GM21381 (cell line): Measurements from ENCODE around the gene CMTM3.
"Not testable (repeated sequence)": the region's sequence is repeated elsewhere in the genome, so short reads cannot be mapped to it uniquely, and the experiment has no call there.

Experiments used
- ATAC-seq: cut with Tn5 transposase; IDR thresholded peaks from one replicate; pipeline ENCODE4 v1.9.1; 2021; ENCODE audit warnings: mild to moderate bottlenecking, moderate library complexity; ENCODE audit not compliant: unreplicated experiment

The CMTM3 gene

DNA sequence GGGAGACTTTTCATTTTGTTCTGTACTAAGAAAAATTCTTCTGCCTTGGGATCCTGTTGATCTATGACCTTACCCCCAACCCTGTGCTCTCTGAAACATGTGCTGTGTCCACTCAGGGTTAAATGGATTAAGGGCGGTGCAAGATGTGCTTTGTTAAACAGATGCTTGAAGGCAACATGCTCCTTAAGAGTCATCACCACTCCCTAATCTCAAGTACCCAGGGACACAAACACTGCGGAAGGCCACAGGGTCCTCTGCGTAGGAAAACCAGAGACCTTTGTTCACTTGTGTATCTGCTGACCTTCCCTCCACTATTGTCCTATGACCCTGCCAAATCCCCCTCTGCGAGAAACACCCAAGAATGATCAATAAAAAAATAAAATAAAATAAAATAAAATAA, 27.1 kb downstream of the CMTM3 start:
- ATAC-seq = not testable (repeated sequence)

DNA sequence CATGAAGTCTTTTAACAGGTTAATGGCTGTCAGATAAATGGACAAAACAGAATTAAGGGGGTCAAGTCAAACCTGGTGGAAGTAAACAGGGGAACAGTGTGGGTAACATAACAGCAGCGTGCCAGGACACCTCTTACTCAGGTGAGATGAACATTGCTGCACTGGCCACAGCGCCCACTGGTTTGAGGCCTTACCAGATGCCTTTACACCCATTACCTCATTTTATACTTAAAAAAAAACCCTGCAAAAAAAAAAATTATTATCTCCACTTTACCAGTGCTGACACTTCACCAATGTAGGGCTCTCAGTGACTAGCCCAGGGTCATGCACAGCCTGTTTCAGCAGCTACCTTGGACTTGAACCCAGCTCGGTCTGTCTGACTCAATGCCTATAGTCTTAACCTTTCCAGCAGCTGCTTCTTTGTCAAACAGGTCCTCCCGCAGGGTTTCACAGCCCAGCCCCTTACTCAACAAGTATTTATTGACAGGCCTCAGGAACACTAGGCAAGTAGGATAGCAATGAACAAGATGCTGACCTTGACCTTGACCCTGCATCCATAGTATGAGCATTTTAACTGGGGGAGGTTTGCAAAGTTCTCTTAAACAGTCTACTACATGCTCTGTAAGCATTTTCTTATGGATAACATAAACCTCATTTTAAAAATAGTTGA, 30.2 kb downstream of the CMTM3 start:
- ATAC-seq = no peak

DNA sequence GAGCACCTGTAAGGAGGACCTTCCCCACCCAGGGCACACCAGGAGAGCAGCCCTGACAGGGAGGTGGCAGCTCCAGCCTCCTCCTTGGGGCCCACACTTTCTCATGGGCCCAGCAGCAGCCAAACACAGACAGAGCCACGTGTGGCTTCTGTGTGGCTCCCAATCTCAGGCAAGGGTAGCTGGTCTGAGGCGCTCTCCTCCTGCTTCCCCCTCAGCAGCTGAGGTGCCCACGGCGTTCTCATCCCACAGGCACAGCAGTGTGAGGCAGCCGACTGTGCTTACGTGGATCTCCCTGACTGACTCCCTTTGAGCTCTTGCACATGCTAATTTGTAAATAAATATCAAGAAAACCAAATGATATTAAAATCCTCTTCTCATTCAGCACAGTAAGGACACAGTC, 30.9 kb downstream of the CMTM3 start:
- ATAC-seq = no peak

DNA sequence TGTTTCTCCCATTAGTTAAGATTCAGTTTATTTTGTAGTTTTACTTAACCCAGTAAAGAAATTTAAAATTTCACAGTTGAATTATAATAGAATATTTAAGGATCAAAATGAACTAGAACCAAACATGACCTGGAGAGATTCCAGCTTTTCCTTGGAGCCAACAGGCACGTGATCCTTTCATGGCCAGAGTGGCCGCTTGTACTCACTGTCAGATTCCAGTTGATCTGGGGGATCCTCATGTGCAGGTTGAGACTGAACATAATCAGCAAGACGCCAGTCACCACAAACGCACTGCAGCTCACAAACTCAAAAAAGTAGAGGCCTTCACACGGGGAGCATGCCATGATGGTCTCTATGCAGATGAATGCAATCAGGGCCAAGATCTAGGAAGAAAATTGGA, 31.7 kb downstream of the CMTM3 start:
- ATAC-seq = no peak

DNA sequence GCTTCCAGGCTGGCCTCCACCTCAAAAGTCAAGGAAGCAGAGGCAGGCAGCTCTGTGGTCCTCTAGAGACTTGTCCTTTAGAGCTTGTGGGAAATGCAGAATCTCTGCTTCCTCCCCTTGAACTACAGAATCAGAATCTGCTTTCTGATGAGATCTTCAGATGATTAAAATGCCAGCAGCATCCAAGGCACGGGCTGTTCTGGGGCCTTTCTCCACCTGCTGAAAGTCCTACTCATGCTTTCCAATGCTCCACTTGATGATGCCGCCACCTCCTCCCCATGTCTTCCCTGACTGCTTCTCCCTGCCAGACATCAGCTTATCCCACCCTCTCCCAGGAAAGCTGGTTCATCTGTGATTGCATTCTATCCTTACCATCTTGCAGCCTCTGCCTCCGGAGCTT, 33.3 kb downstream of the CMTM3 start:
- ATAC-seq = no peak

DNA sequence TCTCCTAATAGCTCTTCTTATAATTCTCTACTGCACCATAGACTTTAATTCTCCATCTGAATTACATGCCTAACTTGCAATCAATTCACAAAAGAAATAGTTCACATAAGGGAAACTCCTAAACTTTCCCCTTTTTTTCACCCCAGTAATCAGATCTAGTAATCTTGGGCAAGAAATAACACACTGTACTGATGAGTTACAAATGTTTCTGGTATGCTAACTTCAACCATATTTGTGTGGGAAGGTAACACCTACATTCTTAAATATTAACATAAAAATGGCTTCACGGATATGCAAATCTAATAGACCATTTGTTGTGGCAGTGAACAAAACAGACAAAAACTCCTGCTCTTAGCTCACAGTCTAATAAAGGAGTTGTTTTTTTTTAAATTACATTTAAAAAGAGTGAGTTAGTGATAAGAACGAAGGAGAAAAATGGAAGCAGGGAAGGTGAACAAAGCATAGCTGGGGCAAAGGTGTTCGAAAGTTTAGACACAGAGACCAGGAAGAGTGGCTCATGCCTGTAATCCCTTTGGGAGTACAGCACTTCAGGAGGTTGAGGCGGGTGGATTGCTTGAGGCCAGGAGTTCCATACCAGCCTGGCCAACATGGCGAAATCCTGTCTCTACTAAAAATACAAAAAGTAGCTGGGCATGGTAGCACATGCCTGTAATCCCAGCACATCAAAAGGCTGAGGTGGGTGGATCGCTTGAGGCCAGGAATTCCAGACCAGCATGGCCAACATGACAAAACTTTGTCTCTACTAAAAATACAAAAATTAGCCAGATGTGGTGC, 34.8 kb downstream of the CMTM3 start:
- no peak for ATAC-seq

DNA sequence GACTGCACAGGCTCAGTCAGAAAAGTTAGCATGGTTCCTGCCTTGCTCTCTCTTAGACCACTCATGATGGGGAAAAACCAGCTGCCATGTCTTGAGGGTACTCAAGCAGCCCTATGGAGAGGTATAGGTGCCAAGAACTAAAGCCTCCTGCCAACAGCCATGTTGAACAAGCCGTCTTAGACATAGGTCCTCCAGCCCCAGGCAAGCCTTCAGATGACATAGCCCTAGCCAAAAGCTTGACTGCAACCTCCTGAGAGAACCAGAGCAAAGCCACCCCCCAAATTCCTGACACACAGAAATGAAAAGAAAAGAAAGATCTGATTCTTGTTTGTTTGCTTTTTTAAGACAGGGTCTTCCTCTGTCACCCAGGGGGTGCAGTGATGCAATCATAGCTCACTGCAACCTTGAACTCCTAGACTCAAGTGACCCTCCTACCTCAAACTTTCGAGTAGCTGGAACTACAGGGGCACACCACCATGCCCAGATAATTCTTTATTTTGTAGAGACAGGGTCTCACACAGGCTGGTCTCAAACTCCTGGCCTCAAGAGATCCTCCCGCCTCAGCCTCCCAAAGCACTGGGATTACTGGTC, 36.3 kb downstream of the CMTM3 start:
- no peak for ATAC-seq

DNA sequence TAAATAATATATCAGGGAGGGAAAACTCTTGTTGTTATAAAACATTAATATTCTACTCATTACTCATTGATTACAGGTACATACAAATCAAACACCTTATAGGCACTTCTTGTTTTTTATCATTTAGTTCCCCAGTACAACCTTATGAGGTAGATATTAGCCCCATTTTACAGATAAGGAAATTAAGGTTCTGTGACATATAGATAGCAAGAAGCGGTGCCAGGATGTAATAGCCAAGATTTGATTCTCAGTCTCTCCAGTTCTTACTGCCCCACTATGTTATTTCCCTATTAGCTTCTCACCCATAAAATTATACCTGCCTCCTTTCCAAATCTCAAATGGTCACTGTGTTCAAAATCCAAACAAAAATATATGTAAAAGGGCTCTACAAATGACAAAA, 36.9 kb downstream of the CMTM3 start:
- no peak for ATAC-seq

DNA sequence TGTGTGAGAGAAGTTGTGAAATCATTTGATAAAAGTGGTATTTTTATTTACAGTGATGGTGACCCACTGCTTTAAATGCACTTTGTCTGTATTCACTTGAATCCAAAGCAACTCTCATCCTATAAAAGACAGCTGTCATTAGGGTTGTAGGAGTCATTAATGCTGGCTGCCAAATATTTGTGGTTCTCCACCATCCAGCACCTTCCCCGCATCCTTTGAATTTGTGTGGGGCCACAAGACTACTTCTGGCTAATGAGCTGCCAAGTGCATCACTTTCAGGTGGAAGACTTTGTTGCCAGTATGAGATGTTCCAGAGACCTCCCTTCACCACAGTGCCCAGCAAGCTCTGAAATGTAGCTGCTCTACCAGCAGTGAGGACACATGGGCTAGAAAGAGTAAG, 43.4 kb downstream of the CMTM3 start:
- no peak for ATAC-seq

DNA sequence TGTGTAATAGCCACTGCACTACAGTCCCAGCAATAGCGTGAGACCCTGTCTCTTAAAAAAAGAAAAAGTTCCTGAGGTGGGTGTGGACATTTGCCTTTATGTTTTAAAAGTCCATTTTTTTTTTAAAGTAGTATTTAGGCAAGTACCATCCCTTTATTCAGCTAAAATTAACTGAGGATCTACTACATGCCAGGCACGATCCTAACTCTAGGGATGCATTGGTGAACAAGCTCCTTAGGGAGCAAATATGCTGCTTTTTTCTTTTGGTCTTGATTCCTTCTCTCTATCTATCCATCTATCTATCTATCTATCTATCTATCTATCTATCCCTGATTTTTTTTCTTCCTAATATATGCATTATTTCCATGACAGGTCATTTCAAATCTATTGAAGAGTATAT, 44.7 kb downstream of the CMTM3 start:
- ATAC-seq = no peak

DNA sequence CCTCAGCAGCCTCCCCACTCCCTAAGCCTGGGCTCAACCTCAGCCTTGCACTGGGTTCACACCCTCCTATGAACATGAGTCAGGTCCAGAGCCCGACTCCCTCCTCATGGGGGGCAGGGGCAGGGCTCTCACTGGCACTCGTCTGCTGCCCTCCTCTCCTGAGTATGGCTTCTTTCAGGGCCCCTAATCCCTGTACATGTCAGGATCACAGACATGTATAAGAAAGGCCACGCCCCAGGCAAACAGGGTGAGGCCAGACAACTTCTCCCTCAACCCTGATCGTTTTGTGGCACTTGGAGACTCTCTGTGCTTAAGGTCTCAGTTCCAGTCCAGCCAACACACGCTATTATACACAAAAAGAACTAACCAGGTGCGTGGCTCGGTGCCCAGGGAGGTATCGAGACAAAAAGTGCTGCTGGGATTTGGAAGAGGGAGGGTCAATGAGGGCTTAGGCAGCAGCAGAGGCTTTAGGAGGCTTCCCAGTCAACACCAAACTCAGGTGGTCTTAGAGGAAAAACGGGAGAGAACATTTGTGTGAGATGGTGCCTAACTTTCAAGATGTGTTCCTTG, 45.2 kb downstream of the CMTM3 start:
- ATAC-seq = no peak

DNA sequence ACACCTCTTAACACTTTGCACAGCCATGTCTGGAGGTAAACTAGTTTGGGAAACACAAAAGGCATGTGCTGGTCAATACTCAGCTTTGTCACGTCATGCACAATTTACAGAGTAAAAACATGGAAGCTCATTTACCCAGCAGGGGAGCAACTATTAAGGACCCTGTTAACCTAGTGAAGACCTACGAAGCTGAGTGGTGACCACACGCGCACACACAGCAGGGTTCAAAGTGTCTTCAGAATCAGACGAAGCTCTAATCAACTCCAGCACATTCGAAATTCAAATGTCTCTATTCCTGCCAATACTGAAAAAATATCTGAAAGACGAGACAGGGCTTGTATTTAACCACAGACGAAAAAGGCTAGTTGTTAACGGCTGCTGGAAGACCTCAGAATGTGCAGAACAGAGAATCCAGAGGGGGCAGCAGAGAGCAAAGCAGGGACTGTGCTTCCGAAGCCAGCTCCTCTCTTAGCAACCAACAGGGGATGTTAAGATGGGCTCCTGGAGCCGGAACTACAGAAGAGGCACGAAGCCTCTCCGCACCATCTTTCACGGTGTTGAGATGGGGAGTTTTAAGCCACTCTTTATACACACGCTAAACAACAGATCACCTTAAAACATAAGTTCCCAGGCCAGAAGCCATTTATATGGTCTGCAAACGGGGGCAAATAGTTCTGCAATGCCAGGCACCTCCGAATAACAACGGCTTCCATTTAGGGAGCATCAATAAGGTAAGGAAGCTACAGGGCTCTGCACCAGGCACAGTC, 46.4 kb downstream of the CMTM3 start:
- ATAC-seq = peak; percentile 89

DNA sequence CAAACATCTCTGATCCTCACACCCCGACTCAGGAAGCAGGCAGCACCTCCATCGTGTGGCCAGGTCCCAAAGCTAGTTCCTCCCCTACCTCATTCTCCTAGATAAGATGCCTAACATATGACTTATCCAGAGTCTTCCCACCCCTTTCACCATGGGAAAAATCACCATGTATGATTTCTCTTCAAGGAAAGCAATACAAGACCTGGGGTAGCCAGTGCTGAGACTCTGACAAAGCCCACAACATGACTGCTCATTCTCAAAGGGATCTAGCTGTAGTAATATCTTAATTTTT, 46.9 kb downstream of the CMTM3 start:
- ATAC-seq = no peak

DNA sequence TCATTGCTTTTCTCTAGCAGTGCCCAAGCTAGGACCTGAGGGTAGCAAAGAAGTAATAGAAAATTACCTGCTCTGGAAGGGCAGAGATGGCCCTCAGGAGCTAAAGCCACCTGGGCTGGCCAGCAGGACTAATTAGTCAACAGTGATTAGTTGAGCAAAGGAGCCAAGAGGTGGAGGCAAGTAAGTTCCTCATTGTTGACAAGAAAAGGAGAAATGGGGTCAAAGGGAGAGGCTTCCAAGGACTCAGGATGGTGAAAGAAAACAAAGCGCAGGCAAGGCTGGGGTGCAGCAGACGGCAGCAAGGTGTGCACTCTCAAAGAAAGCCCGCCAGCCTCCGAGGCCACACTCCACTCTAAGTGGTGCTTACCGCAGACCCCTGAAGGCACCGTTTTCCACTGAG, 47.5 kb downstream of the CMTM3 start:
- ATAC-seq = no peak

DNA sequence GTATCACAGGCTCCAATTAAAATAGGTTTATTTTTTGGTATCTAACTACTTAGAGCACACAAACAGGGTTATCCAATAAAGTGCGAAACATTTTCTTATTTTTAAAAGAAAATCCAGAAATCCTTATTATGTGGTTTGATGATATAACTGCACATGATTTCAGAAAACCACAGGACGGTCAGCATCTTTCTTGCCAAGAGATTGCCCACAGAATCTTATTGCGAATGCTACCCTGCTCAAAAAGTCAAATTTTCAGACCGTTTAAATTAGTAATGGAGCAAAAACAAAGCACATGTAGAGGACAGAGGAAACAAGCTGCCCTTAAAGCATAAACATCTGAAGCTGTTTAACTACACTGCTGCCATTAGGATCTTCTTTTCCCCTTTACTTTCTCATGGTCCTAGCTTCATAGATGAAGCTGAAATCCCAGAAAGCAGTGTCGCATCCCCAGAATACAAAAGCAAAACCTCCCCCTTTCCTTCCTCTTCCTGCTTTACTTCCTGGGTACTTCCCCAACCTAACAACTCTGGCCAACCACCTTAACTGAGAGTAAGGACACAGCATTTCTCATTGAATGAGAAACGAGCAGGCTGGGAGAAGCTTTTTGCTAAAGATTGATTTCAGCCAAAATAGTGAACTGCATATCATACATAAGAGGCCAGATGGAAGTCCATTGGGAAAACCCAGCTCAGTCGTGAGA, 48.3 kb downstream of the CMTM3 start:
- ATAC-seq = no peak

DNA sequence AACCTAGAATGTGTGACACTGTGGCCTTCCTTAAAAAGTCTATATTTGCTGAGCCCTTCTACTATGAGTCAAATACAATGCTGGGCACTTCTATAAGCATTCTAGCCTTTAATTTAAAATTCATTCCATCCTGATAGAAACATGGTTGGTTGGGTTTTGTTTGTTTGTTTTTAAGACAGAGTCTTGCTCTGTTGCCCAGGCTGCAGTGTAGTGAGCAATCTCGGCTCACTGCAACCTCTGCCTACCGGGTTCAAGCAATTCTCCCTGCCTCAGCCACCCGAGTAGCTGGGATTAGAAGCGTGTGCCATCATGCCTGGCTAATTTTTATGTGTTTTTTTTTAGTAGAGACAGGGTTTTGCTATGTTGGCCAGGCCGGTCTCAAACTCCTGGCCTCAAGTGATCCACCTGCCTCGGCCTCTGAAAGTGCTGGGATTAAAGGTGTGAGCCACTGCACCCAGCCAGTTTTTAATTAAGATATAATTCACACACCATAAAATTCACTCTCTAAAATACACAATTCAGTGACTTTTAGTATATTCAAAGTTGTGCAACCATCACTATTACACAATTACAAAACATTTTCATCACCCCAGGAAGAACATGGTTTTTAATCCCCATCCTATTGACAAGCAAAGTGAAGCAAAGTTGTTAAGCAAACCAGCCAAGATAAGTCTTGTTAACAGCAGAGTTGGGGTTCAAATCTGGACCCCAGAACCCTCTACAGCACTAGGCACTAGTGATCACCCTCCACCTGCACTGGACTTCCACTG, 49.3 kb downstream of the CMTM3 start:
- no peak for ATAC-seq

DNA sequence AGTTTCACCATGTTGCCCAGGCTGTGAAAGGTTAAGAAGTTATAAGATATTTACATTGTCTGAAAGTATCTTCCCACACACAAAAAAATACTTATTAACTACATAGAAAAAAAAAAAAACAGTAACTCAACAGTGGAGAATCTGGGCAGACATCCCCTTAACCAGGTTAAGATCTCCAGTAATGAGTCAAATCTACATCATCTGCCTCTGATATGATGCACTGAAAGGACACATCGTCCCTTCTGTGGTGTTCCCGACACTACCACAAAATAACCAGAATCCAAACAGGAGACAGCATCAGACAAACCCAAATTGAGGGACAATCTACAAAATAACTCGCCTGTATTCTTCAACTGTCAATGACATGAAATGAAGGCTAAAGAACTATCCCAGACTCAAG, 52.0 kb downstream of the CMTM3 start:
- ATAC-seq = no peak

DNA sequence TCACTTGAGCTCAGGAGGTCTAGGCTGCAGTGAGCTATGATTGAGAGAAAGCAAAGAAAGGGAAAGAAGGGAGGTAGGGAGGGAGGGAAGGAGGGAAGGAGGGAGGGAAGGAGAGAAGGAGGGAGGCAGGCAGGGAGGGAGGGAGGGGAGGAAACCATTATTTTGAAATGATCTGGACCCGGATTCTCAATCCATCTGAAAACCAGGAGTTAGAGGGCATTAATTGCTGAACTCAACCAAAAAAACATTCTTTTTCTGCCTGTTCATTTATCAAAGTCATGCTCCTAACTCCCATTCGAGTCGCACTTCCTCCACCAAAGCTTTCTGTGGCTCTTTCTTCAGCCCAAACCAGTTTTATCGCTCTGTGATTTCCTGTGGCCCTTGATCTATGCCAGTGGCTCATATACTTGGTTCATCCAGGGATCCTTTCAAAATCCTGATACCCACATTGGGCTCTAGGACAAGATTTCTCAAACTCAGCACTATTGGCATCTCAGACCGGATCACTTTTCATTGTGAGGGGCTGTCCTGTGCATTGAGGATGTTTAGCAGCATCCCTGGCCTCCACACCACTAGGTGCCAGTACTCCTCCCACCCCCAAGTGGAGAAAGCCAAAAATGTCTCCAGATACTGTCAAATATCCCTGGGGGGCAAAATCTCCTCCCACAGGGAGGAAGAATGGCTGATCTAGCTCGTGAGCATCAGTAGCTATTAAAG, 53.8 kb downstream of the CMTM3 start:
- ATAC-seq = no peak

DNA sequence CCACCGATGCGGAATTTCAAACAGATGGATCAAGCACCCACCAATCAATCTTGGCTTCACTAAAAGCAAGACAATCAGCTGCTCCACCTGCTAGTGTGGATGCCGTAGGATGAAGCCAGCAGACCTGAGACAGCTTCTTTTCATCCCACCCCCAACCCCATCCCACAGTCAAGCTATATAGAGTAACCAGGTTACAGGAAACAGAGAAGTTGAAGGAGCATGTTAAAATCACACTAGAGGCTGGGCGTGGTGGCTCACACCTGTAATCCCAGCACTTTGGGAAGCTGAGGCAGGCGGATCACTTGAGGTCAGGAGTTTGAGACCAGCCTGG, 54.3 kb downstream of the CMTM3 start:
- ATAC-seq = no peak
